Glutamatergic neuron (in vitro differentiated cells): ENCODE results near the gene ZCCHC7. TPM values are rescaled to one million over a fixed set of nuclear protein-coding genes. Genes with fewer than 3 reads are reported as not detected.

Source experiments
- DNase-seq: peaks from one replicate; pipeline ENCODE4 v3.0.0; 2022
- H3K27ac Mint-ChIP-seq: one replicate; pipeline ENCODE4 v1.8.0; 2020; ENCODE audit warnings: mild to moderate bottlenecking, mixed read lengths, inconsistent platforms; ENCODE audit not compliant: unreplicated experiment
- H3K27me3 Mint-ChIP-seq: one replicate; pipeline ENCODE4 v1.8.0; 2020; ENCODE audit warnings: mild to moderate bottlenecking, moderate library complexity, mixed read lengths, inconsistent platforms; ENCODE audit not compliant: unreplicated experiment
- H3K36me3 Mint-ChIP-seq: one replicate; pipeline ENCODE4 v1.8.0; 2020; ENCODE audit warnings: mild to moderate bottlenecking, mixed read lengths, inconsistent platforms; ENCODE audit not compliant: unreplicated experiment
- H3K4me1 Mint-ChIP-seq: one replicate; pipeline ENCODE4 v1.8.0; 2020; ENCODE audit warnings: mild to moderate bottlenecking, low read depth, mixed read lengths, inconsistent platforms; ENCODE audit not compliant: unreplicated experiment
- H3K4me3 Mint-ChIP-seq: one replicate; pipeline ENCODE4 v1.8.0; 2020; ENCODE audit warnings: mild to moderate bottlenecking, mixed read lengths, inconsistent platforms; ENCODE audit not compliant: unreplicated experiment
- H3K9me3 Mint-ChIP-seq: one replicate; pipeline ENCODE4 v1.8.0; 2020; ENCODE audit warnings: mild to moderate bottlenecking, moderate library complexity, mixed read lengths, inconsistent platforms; ENCODE audit not compliant: unreplicated experiment
- CTCF ChIP-seq: fragments of 200-600 bp; sonication (generic); IDR thresholded peaks from one replicate; pipeline ENCODE4 v1.5.0; 2021; ENCODE audit not compliant: partially characterized antibody, unreplicated experiment
- total RNA-seq: library from RNA; stranded (reverse); fragmentation: NEBNext Ultra II Directional; extraction: Animal tissue kit (Norgen Biotek cat#: 25700); gene quantifications from one replicate; pipeline ENCODE4 v1.2.1, GENCODE V29; 2021; ENCODE audit not compliant: unreplicated experiment

The ZCCHC7 gene
- total RNA-seq, 1 donor from 2014 or later: 31.1 TPM

DNA sequence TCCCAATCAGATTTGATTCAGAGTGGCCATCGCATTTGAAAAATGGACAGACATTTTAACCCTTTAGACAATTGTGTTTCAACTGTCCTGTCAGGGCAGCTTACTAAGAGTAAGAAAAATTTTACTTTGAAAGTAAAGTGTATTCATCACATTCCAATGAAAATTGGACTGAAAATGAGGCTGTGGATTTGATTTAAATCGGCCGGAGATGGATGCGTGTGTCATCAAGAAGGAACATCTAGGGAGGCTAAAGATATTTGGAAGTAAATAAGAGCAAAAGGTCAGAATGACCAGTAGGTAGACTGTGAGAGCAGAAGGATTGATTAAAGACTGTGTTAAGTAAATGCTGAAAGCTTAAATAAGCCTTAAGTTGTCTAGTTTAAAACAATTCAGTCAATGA, 1.5 kb downstream of the ZCCHC7 start:
- H3K4me3 Mint-ChIP-seq: peak overlapping the region; percentile 99
- peaks cover 4% of the 10 kb centered on the region for H3K27me3 Mint-ChIP-seq
- no peak for DNase-seq
- H3K27ac Mint-ChIP-seq: peak overlapping the region; percentile 5
- no peaks in the 10 kb centered on the region for H3K36me3 Mint-ChIP-seq
- TF ChIP-seq CTCF: no peak
- peaks cover 10% of the 10 kb centered on the region for H3K9me3 Mint-ChIP-seq
- H3K4me1 Mint-ChIP-seq: peaks cover 7% of the 10 kb centered on the region

- peaks cover 6% of the 10 kb centered on the region for H3K4me1 Mint-ChIP-seq
- H3K27me3 Mint-ChIP-seq: no peaks in the 10 kb centered on the region
- no peaks in the 10 kb centered on the region for H3K36me3 Mint-ChIP-seq
- no peak for TF ChIP-seq CTCF
- DNase-seq: no peak
- H3K4me3 Mint-ChIP-seq: no peak overlapping the region
- H3K9me3 Mint-ChIP-seq: no peaks in the 10 kb centered on the region
- no peak overlapping the region for H3K27ac Mint-ChIP-seq
Measured at GRCh38 chr9:37126214-37126788, 5.9 kb downstream of the ZCCHC7 start.

GRCh38 chr9:37127018-37127417, 6.6 kb downstream of the ZCCHC7 start:
- H3K4me3 Mint-ChIP-seq: no peak overlapping the region
- H3K4me1 Mint-ChIP-seq: no peaks in the 10 kb centered on the region
- TF ChIP-seq CTCF: no peak
- H3K36me3 Mint-ChIP-seq: no peaks in the 10 kb centered on the region
- no peaks in the 10 kb centered on the region for H3K27me3 Mint-ChIP-seq
- DNase-seq: no peak
- H3K27ac Mint-ChIP-seq: no peak overlapping the region
- no peaks in the 10 kb centered on the region for H3K9me3 Mint-ChIP-seq

DNA sequence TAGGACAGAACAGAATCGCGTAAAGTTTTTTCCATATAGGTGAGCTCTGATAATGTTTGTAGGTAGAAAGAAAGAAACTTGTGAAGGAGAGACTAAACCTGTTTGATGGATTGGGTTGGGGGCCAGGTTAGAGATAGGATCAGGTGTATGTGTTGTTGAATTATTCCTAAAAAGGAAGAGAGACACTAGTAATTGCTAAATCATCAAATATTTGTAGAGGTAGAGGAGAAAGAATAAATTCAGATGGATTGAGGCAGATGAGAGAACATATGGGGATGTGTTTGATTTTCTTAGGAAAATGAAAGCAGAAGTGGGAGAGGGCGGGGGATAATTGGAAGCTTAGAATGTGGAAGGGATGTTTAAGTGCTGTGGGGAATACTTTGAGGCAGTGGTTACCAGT, 7.7 kb downstream of the ZCCHC7 start:
- Mint-ChIP-seq H3K27ac (no peak overlapping the region), H3K4me3 (no peak overlapping the region), H3K36me3 (no peaks in the 10 kb centered on the region), H3K27me3 (no peaks in the 10 kb centered on the region), H3K9me3 (no peaks in the 10 kb centered on the region), H3K4me1 (no peaks in the 10 kb centered on the region)
- DNase-seq: no peak
- TF ChIP-seq CTCF: no peak

GRCh38 chr9:37134166-37134565, 13.8 kb downstream of the ZCCHC7 start:
- H3K27ac Mint-ChIP-seq: no peak overlapping the region
- no peak for DNase-seq
- H3K4me3 Mint-ChIP-seq: no peak overlapping the region
- no peak for TF ChIP-seq CTCF
- H3K4me1 Mint-ChIP-seq: peaks cover 4% of the 10 kb centered on the region
- H3K27me3 Mint-ChIP-seq: no peaks in the 10 kb centered on the region
- H3K36me3 Mint-ChIP-seq: no peaks in the 10 kb centered on the region
- H3K9me3 Mint-ChIP-seq: no peaks in the 10 kb centered on the region
